ENCODE results near the gene HOXA2.

GRCh38 chr7:27112955-27113949 is 10.8 kb upstream of the HOXA2 start:
- TF ChIP-seq, protein P1, sequence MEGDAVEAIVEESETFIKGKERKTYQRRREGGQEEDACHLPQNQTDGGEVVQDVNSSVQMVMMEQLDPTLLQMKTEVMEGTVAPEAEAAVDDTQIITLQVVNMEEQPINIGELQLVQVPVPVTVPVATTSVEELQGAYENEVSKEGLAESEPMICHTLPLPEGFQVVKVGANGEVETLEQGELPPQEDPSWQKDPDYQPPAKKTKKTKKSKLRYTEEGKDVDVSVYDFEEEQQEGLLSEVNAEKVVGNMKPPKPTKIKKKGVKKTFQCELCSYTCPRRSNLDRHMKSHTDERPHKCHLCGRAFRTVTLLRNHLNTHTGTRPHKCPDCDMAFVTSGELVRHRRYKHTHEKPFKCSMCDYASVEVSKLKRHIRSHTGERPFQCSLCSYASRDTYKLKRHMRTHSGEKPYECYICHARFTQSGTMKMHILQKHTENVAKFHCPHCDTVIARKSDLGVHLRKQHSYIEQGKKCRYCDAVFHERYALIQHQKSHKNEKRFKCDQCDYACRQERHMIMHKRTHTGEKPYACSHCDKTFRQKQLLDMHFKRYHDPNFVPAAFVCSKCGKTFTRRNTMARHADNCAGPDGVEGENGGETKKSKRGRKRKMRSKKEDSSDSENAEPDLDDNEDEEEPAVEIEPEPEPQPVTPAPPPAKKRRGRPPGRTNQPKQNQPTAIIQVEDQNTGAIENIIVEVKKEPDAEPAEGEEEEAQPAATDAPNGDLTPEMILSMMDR (IDR thresholded peaks at IDR 0.05) = no peak
- peak; percentile 45 to 68 for TF ChIP-seq POLR2A (IDR thresholded peaks at IDR 0.05)

All from adrenal gland (tissue), 5 donors.